HS-27A (cell line): ENCODE data around the gene PLEKHM1.

Experiments used
- DNase-seq: peaks from one replicate; pipeline ENCODE4 v3.0.0-alpha.2; 2012; ENCODE audit warnings: low read depth, missing footprints

PLEKHM1 gene

GRCh38 chr17:45427181-45427835 is 63.2 kb downstream of the PLEKHM1 start:
- no peak for DNase-seq

GRCh38 chr17:45426561-45426960 is 64.0 kb downstream of the PLEKHM1 start:
- DNase-seq = no peak

GRCh38 chr17:45425984-45426413 is 64.5 kb downstream of the PLEKHM1 start:
- no peak for DNase-seq

- DNase-seq = peak; percentile 36
These were observed 65.2 kb downstream of the PLEKHM1 start for GRCh38 chr17:45425125-45425983.

GRCh38 chr17:45424769-45425124 is 65.8 kb downstream of the PLEKHM1 start:
- DNase-seq = no peak

GRCh38 chr17:45423975-45424335 is 66.6 kb downstream of the PLEKHM1 start:
- DNase-seq = no peak

- DNase-seq = no peak
These were observed 67.1 kb downstream of the PLEKHM1 start for GRCh38 chr17:45423304-45423974.

- DNase-seq = no peak
These were observed 75.3 kb downstream of the PLEKHM1 start for GRCh38 chr17:45414990-45415881.

GRCh38 chr17:45413498-45413923 is 77.0 kb downstream of the PLEKHM1 start:
- DNase-seq = no peak

GRCh38 chr17:45411348-45412105 is 79.0 kb downstream of the PLEKHM1 start:
- DNase-seq = no peak

- DNase-seq = no peak
These were observed 80.1 kb downstream of the PLEKHM1 start for GRCh38 chr17:45410144-45411091.

- DNase-seq = no peak
These were observed 80.9 kb downstream of the PLEKHM1 start for GRCh38 chr17:45409659-45410076.

- no peak for DNase-seq
These were observed 81.7 kb downstream of the PLEKHM1 start for GRCh38 chr17:45408611-45409421.

GRCh38 chr17:45406107-45406506 is 84.4 kb downstream of the PLEKHM1 start:
- DNase-seq = no peak

- DNase-seq = no peak
These were observed 85.1 kb downstream of the PLEKHM1 start for GRCh38 chr17:45405250-45406086.

GRCh38 chr17:45404870-45405249 is 85.7 kb downstream of the PLEKHM1 start:
- DNase-seq = no peak

GRCh38 chr17:45403906-45404490 is 86.5 kb downstream of the PLEKHM1 start:
- DNase-seq = no peak

GRCh38 chr17:45402916-45403315 is 87.6 kb downstream of the PLEKHM1 start:
- DNase-seq = no peak
